Measurements from ENCODE around the gene AP1M1.
A peak's percentile ranks its signal among the peaks of the same experiment; 100 is the strongest.

AP1M1 gene

GRCh38 chr19:16233836-16234551, 36.3 kb downstream of the AP1M1 start:
- DNase-seq, result no peak

GRCh38 chr19:16234552-16235445, 37.1 kb downstream of the AP1M1 start:
- DNase-seq, result no peak

GRCh38 chr19:16235811-16236652, 38.3 kb downstream of the AP1M1 start:
- DNase-seq, result no peak

- DNase-seq, result no peak
Observed at GRCh38 chr19:16244091-16244490, 46.4 kb downstream of the AP1M1 start.

- DNase-seq, result peak; percentile 82 to 93 (median 92)
Observed at GRCh38 chr19:16247353-16248182, 49.9 kb downstream of the AP1M1 start.

- no peak for DNase-seq
Observed at GRCh38 chr19:16248380-16249023, 50.8 kb downstream of the AP1M1 start.

- no peak for DNase-seq
Observed at GRCh38 chr19:16249826-16250404, 52.2 kb downstream of the AP1M1 start.

GRCh38 chr19:16252459-16253205, 54.9 kb downstream of the AP1M1 start:
- DNase-seq, result peak; percentile 63 to 87 (median 81)

GRCh38 chr19:16254851-16255408, 57.2 kb downstream of the AP1M1 start:
- no peak for DNase-seq

- DNase-seq, result no peak
Observed at GRCh38 chr19:16257509-16258002, 59.8 kb downstream of the AP1M1 start.

- DNase-seq, result peak; percentile 78 to 91 (median 88)
Observed at GRCh38 chr19:16258440-16258903, 60.8 kb downstream of the AP1M1 start.

- peak; percentile 36 to 70 (median 60) for DNase-seq
Observed at GRCh38 chr19:16259385-16260159, 61.9 kb downstream of the AP1M1 start.

GRCh38 chr19:16260160-16260811, 62.6 kb downstream of the AP1M1 start:
- no peak for DNase-seq

- DNase-seq, result no peak
Observed at GRCh38 chr19:16260812-16261161, 63.1 kb downstream of the AP1M1 start.

GRCh38 chr19:16261584-16262368, 64.1 kb downstream of the AP1M1 start:
- peak; percentile 19 to 57 (median 38) for DNase-seq

- DNase-seq, result no peak
Observed at GRCh38 chr19:16262618-16263017, 64.9 kb downstream of the AP1M1 start.

GRCh38 chr19:16263141-16263761, 65.5 kb downstream of the AP1M1 start:
- DNase-seq, result no peak
